Measurements from ENCODE around the gene FGL2. TPM values are rescaled to one million over a fixed set of nuclear protein-coding genes. Genes with fewer than 3 reads are reported as not detected.

The FGL2 gene, protein sequence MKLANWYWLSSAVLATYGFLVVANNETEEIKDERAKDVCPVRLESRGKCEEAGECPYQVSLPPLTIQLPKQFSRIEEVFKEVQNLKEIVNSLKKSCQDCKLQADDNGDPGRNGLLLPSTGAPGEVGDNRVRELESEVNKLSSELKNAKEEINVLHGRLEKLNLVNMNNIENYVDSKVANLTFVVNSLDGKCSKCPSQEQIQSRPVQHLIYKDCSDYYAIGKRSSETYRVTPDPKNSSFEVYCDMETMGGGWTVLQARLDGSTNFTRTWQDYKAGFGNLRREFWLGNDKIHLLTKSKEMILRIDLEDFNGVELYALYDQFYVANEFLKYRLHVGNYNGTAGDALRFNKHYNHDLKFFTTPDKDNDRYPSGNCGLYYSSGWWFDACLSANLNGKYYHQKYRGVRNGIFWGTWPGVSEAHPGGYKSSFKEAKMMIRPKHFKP
- total RNA-seq, result under 1 TPM; 0.63 to 0.95 TPM

DNA sequence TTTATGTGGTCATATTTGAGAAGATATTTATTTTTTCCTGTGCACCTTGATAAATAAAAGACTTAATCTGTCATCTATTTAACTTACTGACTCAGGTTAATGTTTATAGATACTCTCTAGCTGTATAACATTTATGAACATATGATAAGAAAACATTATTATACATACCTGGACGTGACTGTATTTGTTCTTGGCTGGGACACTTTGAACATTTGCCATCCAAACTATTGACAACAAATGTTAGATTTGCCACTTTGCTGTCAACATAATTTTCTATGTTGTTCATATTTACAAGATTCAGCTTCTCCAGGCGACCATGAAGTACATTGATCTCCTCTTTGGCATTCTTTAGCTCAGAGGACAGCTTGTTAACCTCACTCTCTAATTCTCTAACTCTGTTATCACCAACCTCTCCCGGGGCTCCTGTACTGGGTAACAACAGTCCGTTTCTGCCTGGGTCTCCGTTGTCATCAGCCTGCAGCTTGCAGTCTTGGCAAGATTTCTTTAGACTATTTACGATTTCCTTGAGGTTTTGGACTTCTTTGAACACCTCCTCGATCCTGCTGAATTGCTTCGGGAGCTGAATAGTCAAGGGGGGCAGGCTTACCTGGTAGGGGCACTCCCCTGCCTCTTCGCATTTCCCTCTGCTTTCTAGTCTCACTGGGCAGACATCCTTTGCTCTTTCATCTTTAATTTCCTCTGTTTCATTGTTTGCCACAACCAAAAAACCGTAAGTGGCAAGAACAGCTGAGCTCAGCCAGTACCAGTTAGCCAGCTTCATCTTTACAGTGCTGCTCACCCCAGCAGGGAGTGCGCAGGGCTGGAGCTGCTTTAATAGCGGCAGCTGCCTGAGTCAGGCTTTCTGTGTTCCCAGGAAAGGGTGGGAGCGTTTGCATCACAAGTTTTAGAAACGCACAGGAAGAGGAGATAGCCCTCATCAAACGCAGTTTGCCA, at the start of gene FGL2:
Gene FGL2 (minus strand): TSS at position 807 of the 954 bp plus-strand sequence. CDS start 26 bp downstream, at position 781.
- peak within 1 kb of the TSS; percentile 73 for H3K4me3 Mint-ChIP-seq
- POLR2A ChIA-PET, result no interaction called here
- peaks cover 20% of the 10 kb centered on the region for H3K4me1 Mint-ChIP-seq (ENCODE audit: low read depth)
- no peaks in the 10 kb centered on the region for H3K27me3 Mint-ChIP-seq
- DNase-seq (peak; percentile 46), ATAC-seq (peak; percentile 78)
- no peaks in the 10 kb centered on the region for H3K36me3 Mint-ChIP-seq (ENCODE audit: low read depth)
- TF ChIP-seq, protein P1, sequence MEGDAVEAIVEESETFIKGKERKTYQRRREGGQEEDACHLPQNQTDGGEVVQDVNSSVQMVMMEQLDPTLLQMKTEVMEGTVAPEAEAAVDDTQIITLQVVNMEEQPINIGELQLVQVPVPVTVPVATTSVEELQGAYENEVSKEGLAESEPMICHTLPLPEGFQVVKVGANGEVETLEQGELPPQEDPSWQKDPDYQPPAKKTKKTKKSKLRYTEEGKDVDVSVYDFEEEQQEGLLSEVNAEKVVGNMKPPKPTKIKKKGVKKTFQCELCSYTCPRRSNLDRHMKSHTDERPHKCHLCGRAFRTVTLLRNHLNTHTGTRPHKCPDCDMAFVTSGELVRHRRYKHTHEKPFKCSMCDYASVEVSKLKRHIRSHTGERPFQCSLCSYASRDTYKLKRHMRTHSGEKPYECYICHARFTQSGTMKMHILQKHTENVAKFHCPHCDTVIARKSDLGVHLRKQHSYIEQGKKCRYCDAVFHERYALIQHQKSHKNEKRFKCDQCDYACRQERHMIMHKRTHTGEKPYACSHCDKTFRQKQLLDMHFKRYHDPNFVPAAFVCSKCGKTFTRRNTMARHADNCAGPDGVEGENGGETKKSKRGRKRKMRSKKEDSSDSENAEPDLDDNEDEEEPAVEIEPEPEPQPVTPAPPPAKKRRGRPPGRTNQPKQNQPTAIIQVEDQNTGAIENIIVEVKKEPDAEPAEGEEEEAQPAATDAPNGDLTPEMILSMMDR (IDR thresholded peaks at IDR 0.05), result no peak
- H3K27ac Mint-ChIP-seq, result peak within 1 kb of the TSS; percentile 39
- CTCF ChIA-PET, result interaction anchor here (0.9 to 3.9 kb wide), 4 partner anchors 15 to 130 kb away, joined by 3 to 22 read pairs (median 4); no protein-coding TSS in a partner anchor
- H3K9me3 Mint-ChIP-seq, result no peaks in the 10 kb centered on the region
- intact Hi-C loops (cut with micrococcal nuclease), result no loop called here

DNA sequence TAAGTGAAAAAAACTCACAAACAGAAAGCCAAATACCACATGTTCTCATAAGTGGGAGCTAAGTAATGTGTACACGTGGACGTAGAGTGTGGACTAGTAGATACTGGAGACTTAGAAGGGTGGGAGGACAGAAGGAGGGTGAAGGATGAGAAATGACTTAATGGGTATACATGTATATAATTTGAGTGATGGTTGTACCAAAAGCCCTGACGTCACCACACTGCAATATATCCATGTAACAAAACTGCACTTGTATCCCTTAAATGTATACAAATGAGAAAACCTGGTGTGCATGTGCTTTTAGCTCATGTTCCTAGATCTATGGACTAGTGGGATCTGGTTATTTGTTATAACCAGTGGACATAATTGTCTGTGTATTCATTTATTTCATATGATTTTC, 48.5 kb upstream of the FGL2 start:
- DNase-seq, result no peak
- H3K27ac Mint-ChIP-seq, result no peak overlapping the region
- ChIA-PET POLR2A (interaction anchor here (0.7 to 1.5 kb wide), 2 partner anchors 14 to 126 kb away, joined by 3 read pairs; partner anchors contain the start of gene CCDC146), CTCF (interaction anchor here (0.8 to 4.2 kb wide), 14 partner anchors 7 to 126 kb away, joined by 3 to 39 read pairs (median 12); partner anchors contain the start of genes CCDC146 and FGL2)
- TF ChIP-seq, protein P1 (IDR thresholded peaks at IDR 0.05), result no peak
- H3K9me3 Mint-ChIP-seq, result no peaks in the 10 kb centered on the region
- no peaks in the 10 kb centered on the region for H3K27me3 Mint-ChIP-seq
- no peak for ATAC-seq
- no peak overlapping the region for H3K4me3 Mint-ChIP-seq
- no peaks in the 10 kb centered on the region for H3K36me3 Mint-ChIP-seq (ENCODE audit: low read depth)
- intact Hi-C loops (cut with micrococcal nuclease), result loop anchor here (5.0 kb wide), 2 partner anchors 84 to 126 kb away; partner anchors contain the start of gene CCDC146
- peaks cover 10% of the 10 kb centered on the region for H3K4me1 Mint-ChIP-seq (ENCODE audit: low read depth)

DNA sequence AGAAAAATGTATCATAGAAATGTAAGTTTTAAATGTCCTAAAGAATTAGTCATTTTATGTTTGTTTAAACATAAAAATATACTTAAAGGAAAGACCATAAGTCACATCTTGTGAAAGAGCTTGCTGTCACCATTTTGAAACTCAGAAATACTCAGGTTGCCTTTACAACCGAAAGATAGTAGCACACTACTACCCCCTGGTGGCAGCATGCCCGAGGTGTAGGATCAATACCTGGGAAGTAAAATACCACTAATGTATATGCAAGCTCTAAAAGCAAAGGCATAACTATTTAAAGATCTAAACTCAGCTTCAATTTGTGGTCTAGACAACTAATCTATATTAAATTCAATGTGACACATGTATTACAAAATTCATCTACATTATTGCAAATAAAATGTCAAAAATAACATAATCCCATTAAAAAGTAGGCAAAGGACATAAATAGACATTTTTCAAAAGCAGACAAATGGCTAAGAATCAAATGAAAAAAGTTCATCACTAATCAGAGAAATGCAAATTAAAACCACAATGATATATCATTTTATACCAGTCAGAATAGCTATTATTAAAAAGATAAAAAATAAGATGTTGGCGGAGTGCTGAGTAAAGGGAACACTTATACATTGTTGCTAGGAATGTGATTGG, 47.7 kb upstream of the FGL2 start:
- POLR2A ChIA-PET, result interaction anchor here (1.5 kb wide), 1 partner anchor 15 kb away, joined by 3 read pairs; no protein-coding TSS in a partner anchor
- H3K27me3 Mint-ChIP-seq, result no peaks in the 10 kb centered on the region
- no peak overlapping the region for H3K4me3 Mint-ChIP-seq
- H3K4me1 Mint-ChIP-seq (ENCODE audit: low read depth), result peaks cover 10% of the 10 kb centered on the region
- CTCF ChIA-PET, result interaction anchor here (0.6 to 4.2 kb wide), 36 partner anchors 8 to 928 kb away, joined by 3 to 39 read pairs (median 6); partner anchors contain the start of genes CCDC146 and FGL2
- DNase-seq (peak; percentile 97), ATAC-seq (peak; percentile 97)
- TF ChIP-seq, protein P1 (IDR thresholded peaks at IDR 0.05), result peak; percentile 82
- intact Hi-C loops (cut with micrococcal nuclease), result loop anchor here (5.0 kb wide), 2 partner anchors 85 to 125 kb away; partner anchors contain the start of gene CCDC146
- no peaks in the 10 kb centered on the region for H3K36me3 Mint-ChIP-seq (ENCODE audit: low read depth)
- no peaks in the 10 kb centered on the region for H3K9me3 Mint-ChIP-seq
- no peak overlapping the region for H3K27ac Mint-ChIP-seq

DNA sequence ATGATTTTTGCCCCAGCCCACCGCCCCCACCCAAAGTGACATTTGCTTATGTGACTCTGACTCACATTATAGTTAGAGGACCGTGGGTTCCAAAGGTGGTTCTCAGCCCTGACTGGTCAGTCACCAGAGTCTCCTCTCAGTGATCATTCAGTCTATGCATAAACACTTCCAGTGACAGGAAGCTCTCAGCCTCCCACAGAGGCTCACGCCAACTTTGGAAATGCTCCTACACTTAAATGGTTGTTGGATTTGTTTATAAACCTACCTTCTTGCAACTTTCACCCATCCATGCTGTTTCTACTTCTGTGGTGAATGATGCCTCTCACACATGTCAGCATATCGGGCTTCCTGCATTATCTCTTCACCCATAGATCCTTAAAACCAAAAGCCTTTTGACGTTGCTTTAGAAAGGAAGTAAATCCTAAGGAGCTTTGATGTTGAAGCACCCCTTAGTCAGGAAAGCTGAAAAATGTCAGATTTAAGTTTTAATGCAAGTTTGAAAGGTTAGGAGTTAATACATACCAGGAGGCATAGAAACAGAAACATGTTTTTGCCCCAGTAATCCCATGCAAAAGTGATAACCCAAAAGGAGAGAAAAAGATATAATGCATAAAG, 46.5 kb upstream of the FGL2 start:
- H3K4me1 Mint-ChIP-seq (ENCODE audit: low read depth), result peaks cover 10% of the 10 kb centered on the region
- no peaks in the 10 kb centered on the region for H3K27me3 Mint-ChIP-seq
- no peak overlapping the region for H3K27ac Mint-ChIP-seq
- POLR2A ChIA-PET, result no interaction called here
- peaks cover 6% of the 10 kb centered on the region for H3K36me3 Mint-ChIP-seq (ENCODE audit: low read depth)
- H3K9me3 Mint-ChIP-seq, result no peaks in the 10 kb centered on the region
- H3K4me3 Mint-ChIP-seq, result no peak overlapping the region
- TF ChIP-seq, protein P1 (IDR thresholded peaks at IDR 0.05), result no peak
- CTCF ChIA-PET, result interaction anchor here (0.9 to 4.2 kb wide), 22 partner anchors 8 to 927 kb away, joined by 3 to 39 read pairs (median 8); partner anchors contain the start of genes CCDC146 and FGL2
- ATAC-seq (peak; percentile 45), DNase-seq (peak; percentile 39)
- intact Hi-C loops (cut with micrococcal nuclease), result loop anchor here (5.0 kb wide), 2 partner anchors 86 to 124 kb away; partner anchors contain the start of gene CCDC146

Data from activated CD8-positive, alpha-beta T cell treated with anti-CD3 and anti-CD28 coated beads for 36 hours (primary cell).